ENCODE measurements around the gene MYLK4. TPM values are rescaled to one million over a fixed set of nuclear protein-coding genes. Genes with fewer than 3 reads are reported as not detected.
"Not testable (repeated sequence)": the region's sequence is repeated elsewhere in the genome, so short reads cannot be mapped to it uniquely, and the experiment has no call there.

Gene MYLK4
- total RNA-seq, 1 donor from 2014 or later: 0.84 TPM

DNA sequence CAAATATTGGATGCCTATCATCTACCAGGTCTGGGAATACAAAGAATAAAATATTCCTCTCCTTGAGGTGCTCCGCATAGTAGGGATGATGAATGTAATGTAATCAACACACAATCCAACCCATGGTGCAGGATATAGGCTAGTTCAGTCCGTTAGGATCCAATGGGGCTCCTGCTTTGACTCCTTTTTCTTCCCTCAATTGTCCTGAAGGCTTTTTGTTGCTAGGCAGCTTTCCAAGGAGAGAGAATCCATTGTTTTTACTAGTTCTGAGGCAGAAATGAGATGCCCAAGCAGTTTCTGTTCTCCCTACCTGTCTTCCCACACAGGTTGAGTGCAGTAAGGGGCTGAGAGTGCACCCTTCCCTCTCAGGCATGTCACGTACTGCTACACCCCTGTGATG lies 26.5 kb upstream of the MYLK4 start:
- ATAC-seq: no peak

DNA sequence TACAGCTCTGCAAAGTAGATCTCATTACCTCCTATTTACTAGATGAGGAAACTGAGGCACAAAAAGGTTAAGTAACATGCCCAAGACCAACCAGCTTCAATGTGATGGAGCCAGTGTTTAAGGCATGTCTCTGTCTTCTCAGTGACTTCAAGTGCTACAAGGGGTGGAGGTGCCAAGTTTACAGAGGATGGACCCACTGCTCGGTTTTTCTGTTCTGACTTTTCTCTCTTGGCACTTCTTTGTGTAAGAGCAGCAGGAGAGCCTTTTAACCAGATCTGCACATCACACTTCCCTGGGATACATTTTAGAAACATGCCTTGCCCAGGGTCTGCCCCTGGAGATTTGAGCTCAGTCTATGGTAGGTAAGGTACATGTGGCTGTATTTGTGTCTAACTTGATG lies 24.3 kb upstream of the MYLK4 start:
- no peak for ATAC-seq

DNA sequence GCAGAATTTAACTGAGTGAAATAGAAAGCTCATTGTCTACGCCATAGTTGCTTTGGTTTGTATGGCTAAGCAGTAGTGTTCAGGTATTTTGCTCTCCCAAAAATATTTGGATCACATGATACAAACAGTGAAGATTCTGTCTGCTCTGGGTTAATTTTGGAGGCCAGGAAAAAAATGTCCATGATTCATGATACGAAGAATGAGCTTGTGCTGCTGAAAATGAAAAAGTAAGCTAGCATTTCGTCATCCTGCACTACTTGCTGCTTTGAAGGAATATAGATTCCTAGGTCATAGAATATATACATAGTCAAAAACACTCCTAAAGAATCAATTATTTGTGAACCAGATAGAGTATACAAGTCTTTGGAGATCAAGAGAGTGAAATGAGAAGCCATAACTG lies 22.7 kb upstream of the MYLK4 start:
- no peak for ATAC-seq

DNA sequence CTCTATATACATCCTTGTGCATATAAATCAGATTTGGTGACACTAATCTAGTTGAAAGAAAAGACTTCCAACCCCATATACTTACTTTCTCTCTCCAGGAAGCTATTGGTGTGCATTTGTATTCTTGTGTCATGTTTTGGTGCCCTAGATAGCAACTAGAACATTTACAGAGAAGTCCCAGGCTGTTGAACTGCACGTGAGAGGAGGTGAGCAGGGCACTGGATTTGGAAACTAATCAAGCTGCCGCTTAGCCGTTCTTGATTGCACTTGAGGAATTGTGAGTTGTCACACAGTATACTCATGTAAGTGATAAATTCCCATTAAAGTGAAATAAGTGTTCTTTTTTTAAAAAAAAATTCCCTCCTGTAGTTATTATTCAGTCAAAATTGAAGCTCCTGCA lies 22.1 kb upstream of the MYLK4 start:
- no peak for ATAC-seq

- no peak for ATAC-seq
Measured at GRCh38 chr6:2771079-2771478, 20.4 kb upstream of the MYLK4 start.

GRCh38 chr6:2770171-2770570 lies 19.4 kb upstream of the MYLK4 start:
- ATAC-seq: no peak

DNA sequence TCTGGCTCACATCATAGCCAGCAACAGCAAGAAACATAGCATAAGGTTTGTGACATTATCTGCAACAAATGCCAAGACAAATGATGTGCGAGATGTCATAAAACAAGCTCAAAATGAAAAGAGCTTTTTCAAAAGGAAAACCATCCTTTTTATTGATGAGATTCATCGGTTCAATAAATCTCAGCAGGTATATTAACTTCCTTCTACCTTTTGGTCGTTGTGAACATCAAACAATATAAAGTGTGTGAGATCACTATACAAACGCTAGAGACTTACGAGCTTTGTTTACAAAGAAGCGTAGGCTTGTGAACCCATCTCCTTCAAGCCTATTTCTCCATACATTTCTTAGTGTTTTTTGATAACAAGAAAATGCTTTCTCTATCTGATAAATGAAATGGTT lies 18.0 kb upstream of the MYLK4 start:
- ATAC-seq: no peak

DNA sequence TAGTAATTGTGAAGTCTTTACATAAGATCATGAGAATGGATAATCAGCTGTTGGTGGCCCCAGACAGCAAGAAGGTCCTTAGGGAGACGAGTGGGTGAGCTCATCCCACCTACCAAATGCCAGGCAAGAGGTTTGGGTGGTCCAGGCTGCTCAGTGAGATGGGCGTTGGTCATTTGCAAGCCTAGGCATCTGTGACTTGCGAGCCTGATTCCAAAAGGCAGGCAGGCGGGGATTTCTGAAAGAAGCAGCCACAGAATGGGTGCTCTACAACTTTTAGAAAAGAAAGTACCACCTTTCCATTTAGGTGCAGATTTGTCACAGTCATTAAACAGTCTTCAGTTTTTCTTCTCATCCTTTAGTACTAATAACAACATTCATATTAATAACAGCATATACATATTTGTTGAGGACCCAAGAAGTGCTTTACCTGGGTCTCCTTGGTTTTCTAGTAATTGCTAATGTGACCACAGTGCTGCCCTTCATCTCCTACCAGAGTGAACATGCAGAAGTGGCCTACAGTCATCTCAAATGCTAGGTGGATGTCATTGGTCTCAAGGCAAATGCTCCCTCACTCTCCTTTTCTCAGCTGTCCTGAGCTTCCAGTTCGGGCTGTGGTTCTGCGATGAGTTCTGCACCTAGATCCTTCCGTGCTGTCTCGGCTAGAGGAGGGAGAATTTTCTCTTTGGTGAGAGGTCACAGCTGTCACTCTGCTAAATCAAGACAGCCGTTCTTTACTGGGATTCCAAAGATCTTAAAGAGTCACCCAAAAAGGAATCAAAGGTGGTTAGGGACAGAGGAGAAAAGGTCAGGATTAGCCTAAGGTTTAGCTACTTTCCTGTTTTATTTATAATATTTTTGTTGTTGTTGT lies 17.2 kb upstream of the MYLK4 start:
- ATAC-seq: no peak

GRCh38 chr6:2766767-2767656 lies 16.3 kb upstream of the MYLK4 start:
- no peak for ATAC-seq

DNA sequence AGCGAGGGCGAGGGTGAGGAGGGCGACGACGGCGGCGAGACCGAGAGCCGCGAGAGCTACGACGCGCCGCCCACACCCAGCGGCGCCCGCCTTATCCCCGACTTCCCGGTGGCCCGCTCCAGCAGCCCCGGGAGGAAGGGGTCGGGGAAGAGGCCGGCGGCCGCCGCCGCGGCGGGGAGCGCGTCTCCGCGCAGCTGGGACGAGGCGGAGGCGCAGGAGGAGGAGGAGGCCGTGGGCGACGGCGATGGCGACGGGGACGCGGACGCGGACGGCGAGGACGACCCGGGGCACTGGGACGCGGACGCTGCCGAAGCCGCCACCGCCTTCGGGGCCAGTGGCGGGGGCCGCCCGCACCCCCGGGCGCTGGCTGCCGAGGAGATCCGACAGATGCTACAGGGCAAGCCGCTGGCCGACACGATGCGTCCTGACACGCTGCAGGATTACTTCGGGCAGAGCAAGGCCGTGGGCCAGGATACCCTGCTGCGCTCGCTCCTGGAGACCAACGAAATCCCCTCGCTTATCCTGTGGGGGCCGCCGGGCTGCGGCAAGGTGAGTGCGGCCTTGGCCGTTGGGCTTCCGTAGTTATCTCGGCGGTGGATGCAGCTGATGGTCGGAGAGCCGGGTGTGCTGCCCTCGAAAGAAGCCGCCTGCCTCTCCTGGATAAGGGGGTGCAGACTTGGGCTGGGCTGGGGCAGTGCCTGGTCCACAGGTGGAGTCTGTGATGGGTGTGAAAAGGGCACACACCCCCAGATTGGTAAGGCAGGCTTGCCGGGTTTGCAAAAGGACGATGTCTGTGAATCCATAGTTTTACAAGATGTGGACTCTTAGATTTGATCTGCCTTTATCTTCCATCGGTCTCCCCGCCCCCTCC lies 15.4 kb upstream of the MYLK4 start:
- peak; percentile 27 for ATAC-seq

DNA sequence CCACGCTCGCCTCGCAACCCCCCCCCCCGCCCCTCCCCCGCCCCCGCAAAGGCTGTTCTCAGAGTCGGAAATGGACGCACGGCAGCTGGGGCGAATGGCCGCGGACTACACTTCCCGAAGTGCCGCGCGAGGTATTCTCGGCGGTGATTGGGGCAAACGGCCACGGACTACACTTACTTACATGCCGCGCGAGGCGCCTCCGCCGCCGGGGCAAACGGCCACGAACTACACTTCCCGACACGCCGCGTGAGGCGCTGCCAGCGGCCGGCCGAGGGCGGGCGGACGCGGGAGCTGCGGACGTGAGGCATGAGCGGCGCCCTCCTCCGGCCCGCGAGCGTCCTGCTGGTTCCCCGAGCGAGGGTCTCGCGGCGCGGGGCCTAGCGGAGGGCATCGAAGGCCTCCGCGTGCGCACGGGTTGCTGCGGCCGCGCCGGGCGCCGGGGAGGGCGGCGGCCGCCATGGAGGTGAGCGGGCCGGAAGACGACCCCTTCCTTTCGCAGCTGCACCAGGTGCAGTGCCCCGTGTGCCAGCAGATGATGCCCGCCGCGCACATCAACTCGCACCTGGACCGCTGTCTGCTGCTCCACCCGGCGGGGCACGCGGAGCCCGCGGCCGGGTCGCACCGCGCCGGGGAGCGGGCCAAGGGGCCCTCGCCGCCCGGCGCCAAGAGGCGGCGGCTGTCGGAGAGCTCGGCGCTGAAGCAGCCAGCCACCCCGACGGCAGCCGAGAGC lies 14.6 kb upstream of the MYLK4 start, which contains the start of gene WRNIP1:
WRNIP1 (plus strand) TSS at position 228 of the 730 bp plus-strand sequence; CDS start at position 458, 230 bp downstream.
- ATAC-seq: peak; percentile 94

- ATAC-seq: peak; percentile 85
Measured at GRCh38 chr6:2764610-2765165, 14.0 kb upstream of the MYLK4 start.

DNA sequence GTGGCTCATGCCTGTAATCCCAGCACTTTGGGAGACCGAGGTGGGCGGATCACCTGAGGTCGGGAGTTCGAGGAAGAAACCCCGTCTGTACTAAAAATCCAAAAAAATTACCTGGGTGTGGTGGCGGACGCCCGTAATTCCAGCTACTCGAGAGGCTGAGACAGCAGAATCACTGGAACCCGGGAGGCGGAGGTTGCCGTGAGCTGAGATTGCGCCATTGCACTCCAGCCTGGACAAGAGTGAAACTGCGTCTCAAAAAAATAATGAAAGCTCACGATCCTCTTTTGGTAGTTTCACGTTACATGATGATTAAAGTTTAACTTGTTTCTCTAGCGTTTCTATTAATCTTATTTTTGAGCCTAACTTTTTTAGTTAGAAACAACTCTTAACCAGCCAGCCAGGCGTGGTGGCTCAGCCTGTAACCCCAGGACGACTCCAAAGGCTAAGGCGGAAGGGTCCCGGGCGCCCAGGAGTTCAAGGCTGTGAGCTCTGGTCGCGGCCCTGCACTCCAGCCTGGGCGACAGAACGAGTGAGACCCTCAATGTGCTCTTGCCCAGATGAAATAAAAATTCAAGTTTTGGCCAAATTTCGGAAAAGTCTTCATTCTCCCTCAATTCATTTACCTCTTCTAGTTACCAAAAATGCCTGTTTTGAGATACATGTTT lies 13.3 kb upstream of the MYLK4 start:
- no peak for ATAC-seq

DNA sequence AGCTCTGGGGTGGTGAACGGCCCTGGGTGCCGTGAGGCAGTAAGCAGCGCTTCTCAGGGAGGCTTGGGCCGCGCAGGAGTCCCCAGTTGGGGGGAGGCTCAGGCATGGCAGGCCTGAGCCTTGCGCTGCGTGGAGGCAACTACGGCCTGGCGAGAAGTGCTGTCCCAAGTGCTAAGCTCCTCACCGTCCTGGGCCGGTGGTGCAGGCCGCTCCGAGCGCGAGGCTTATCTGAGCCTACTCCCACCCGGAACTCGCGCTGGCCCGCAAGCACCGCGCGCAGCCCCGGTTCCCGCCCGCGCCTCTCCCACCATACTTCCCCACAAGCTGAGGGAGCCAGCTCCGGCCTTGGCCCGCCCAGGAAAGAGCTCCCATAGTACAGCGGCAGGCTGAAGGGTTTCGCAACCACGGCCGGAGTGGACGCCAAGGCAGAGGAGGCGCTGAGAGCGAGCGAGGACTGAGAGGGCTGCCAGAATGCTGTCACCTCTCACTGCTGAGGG lies 12.7 kb upstream of the MYLK4 start:
- ATAC-seq: no peak

- ATAC-seq: not testable (repeated sequence)
Measured at GRCh38 chr6:2762868-2763267, 12.1 kb upstream of the MYLK4 start.

DNA sequence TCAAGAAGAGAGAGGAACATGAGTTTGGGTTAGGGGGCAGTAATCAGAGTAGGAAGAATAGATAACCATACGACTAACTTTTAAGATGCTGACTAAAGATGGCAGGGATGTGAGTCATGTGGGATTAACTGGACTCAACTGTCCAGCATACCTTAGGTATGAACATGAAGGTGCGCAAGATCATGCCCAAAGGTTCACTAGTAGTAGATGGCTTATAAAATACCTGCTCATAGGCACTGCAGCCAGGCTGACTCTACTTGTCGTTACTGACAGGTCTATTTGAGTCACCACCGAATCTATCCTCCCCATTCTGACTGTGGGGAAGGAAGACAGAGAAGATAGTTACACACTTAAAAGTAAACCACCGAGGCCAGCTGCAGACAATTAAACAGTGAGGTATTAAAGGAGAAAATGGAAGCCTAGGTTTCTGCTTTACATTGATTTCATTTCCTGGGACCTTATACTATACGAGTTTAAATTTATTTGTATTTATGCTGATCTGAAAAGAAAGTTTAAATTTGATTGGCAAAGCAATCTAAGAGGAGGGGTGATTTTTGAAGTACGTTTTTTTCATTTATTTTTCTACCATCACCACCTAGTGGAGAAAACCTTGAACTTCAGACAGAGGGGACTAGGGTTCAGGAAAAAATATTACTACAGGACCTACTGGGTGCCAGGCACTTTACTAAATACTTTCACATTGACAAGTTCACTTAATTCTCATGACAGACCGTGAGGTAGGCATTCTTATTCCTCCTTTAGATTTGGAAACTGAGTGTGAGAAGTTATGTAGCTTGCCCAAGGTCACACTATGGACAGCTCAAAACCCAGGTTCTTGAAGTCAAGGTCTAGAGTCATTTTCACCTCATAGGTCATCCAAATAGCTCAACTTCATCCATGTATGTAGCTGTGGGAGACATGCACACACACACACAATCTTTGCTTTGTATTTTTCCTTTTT lies 10.4 kb upstream of the MYLK4 start:
- peak; percentile 16 for ATAC-seq

DNA sequence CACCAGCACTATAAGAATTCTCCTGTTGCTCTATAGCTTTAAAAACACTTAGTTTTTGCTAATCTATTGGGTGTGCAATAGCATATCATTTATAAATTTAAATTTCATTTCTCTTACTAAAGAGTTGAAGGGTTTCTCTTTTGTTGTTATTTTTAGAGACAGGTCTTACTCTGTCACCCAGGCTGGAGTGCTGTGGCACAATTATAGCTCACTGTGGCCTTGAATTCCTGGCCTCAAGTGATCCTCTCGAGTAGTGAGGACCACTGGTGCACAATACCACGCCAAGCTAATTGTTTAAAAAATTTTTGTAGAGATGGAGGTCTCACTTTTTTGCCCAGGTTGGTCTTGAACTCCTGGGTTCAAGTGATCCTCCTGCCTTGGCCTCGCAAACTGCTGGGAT lies 8.3 kb upstream of the MYLK4 start:
- ATAC-seq: no peak

DNA sequence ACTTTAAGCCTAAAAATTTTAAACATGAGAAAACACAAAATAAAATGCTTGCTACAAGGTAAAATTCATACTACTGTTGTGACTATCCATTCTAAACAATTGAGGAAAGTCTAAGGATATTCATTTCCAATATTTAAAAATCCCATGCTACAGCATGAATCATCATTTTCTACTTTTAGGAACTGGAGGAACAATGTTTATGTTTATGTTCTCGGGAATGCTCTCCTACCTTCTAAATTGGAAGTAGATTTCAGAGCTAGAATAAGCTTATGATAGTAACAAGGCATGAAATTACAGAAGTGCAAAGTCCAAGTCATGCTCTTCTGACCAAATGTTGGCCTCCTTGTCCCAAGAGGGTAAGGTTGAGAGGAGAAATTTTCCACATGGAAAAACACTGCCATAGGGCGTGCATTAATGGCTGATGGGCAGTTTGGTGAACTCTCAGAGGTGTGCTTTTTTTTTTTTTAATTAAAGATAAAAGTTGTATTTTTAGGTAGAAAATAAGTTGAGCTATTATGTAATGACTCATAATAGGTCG lies 6.0 kb upstream of the MYLK4 start:
- ATAC-seq: no peak

DNA sequence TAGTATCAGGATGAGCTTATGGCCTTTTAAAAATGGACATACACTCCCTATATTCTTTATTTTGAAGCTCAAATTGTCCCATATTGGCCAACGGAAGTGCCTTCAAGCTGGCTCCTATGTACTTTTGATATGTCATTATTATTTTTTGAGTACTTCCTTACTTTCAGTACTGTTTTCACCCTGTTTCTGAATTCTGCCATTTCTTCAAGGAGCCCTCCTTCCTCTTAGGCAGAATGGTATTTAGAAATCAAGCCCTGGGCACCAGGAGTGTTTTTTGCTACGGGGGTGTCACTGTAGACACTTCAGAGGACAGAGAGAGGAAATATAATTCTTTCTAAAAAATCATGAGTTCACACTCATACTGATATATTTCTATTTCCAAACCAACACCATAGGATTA lies 5.5 kb upstream of the MYLK4 start:
- ATAC-seq: no peak

Data from esophagus mucosa (tissue), 1 donor.